WI38 (cell line): Measurements from ENCODE around the gene CCDC192.

Source experiments
- H3K4me3 ChIP-seq: 2 replicates; pipeline ENCODE4 v1.5.1; 2011; ENCODE audit warnings: low read depth, mild to moderate bottlenecking, control low read depth, low read length
- TF ChIP-seq, protein P1 (sequence below): IDR thresholded peaks from 2 replicates; pipeline ENCODE4 v1.5.1; 2012; ENCODE audit warnings: low read depth, mild to moderate bottlenecking, control low read depth, low read length

The CCDC192 gene

DNA sequence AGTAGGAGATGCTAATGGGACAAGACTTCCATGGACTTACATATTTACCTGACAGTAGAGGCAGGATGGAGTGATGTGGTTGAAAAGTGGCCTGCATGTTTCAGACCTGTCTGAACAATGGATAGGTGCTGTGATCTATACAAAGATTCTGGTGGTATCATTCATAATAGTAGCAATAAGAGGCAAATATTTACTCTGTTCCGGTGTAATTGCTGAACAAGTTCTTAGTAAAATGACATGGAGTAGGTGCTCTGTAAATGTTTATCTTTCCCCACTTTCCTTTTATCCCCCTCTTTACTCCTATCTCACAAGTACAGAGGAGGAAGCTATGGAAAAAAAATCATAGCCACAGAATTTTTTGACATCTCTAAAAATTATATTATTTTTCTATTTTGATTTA lies 221.4 kb downstream of the CCDC192 start:
- TF ChIP-seq, protein P1, sequence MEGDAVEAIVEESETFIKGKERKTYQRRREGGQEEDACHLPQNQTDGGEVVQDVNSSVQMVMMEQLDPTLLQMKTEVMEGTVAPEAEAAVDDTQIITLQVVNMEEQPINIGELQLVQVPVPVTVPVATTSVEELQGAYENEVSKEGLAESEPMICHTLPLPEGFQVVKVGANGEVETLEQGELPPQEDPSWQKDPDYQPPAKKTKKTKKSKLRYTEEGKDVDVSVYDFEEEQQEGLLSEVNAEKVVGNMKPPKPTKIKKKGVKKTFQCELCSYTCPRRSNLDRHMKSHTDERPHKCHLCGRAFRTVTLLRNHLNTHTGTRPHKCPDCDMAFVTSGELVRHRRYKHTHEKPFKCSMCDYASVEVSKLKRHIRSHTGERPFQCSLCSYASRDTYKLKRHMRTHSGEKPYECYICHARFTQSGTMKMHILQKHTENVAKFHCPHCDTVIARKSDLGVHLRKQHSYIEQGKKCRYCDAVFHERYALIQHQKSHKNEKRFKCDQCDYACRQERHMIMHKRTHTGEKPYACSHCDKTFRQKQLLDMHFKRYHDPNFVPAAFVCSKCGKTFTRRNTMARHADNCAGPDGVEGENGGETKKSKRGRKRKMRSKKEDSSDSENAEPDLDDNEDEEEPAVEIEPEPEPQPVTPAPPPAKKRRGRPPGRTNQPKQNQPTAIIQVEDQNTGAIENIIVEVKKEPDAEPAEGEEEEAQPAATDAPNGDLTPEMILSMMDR, result no peak
- no peak overlapping the region for H3K4me3 ChIP-seq

DNA sequence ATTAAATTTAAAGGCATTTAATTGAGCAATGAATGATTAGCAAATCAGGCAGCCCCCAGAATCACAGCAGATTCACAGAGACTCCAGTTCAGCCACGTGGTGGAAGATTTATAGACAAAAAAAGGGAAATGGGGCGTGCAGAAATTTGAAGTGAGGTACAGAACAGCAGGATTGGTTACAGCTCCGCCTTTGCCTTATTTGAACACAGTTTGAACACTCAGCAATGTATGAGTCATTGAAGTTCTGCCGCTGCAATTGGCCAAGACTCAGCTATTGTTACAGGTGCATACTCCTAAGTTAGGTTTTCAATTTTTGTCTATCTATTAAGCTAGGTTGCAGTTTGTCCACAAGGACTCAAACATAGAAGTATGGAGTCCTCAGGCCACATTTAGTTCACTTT lies 222.7 kb downstream of the CCDC192 start:
- H3K4me3 ChIP-seq, result no peak overlapping the region
- TF ChIP-seq, protein P1, result no peak

DNA sequence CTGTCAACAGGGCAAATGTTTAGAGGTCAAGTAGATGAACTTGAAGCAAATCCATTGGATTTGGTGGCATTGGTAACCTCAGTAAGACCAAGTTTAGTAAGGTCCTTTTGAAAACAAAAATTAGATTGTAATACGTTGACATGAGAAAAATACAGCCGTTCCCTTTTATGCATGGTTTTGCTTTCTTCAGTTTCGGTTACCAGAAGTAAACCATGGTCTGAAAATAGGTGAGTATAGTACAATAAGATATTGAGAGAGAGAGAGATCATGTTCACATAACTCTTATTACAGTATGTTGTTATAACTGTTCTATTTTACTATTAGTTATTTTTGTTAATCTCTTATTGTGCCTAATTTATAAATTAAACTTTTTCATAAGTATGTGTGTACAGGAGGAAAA lies 223.8 kb downstream of the CCDC192 start:
- H3K4me3 ChIP-seq, result no peak overlapping the region
- TF ChIP-seq, protein P1, result no peak

DNA sequence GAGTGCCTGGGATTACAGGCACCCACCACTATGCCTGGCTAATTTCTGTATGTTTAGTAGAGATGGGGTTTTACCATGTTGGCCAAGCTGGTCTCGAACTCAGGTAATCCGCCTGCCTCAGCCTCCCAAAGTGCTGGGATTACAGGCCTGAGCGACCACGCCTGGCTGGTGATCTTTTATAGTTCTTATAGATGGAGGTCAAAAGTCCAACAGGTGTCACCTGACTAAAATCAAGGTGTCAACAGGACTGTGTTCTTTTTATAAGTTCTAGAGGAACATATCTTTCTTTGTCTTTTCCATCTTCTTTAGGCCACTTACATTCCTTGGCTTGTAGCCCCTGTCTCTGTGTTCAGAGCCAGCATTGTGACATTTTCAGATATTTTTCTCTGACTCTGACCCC lies 224.9 kb downstream of the CCDC192 start:
- TF ChIP-seq, protein P1, result no peak
- H3K4me3 ChIP-seq, result no peak overlapping the region

DNA sequence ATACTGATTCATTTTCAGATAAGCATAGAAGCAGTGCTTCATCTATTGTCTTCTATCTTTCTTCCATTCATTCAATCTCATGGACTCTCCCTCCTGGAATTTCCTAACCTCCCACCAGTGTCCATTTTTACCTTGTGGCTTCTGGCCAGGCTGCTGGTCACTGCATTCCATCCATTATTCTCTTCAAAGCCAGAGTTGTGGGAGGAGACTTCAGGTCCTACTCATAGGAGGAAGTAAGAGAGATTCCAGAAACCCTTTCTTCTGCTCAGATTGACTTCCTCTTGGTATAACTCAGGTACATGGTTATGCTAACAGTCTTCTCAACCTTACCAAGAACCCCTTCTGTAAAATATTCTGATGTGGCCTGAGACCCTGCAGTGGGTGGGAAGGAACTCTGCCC lies 227.1 kb downstream of the CCDC192 start:
- TF ChIP-seq, protein P1, result no peak
- no peak overlapping the region for H3K4me3 ChIP-seq

DNA sequence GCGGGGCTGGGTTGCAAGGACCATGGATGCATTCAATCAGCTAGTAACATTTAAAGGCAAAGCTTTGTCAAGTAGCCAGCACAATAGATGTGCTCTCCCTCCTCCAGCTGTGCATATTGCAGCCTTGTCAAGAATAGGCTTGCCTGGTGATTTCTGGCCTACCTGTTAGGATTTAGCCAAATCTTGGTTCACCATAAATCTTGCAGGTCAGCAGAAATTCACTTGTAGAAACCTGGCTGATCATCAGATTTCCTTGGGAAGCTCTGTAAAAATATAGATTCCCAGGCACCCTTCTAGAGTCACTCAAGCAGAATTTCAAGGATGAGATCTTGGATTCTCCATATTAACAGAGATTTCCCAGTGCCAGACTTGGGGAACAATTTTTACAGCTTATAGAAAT lies 228.2 kb downstream of the CCDC192 start:
- TF ChIP-seq, protein P1, result no peak

DNA sequence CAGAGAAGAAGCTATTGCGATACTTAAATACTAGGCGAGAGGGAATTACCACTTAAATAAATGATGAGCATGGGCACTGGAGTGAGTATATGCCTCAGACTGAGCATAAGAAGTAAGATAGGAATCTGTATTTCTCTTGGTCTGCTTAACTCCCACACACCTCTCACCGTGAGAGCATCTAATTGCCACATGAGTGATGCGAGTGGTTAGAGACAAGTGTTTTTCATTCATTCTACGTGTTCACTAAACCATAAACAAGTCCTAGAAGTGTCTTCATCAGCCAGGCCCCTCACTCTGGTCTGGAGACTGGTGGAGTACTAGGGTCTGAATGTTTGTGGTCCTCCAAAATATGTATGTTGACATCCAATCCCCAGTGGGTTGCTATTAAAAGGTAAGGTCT lies 230.2 kb downstream of the CCDC192 start:
- TF ChIP-seq, protein P1, result no peak
- H3K4me3 ChIP-seq, result no peak overlapping the region

More for the DNA sequence above, 228.2 kb downstream of the CCDC192 start:
- no peak overlapping the region for H3K4me3 ChIP-seq
